Measurements from ENCODE around the gene HMBS.
"Not testable (repeated sequence)": the region's sequence is repeated elsewhere in the genome, so short reads cannot be mapped to it uniquely, and the experiment has no call there.

The HMBS gene

GRCh38 chr11:119121811-119122124, 37.1 kb downstream of the HMBS start:
- DNase-seq: no peak

GRCh38 chr11:119125821-119126220, 41.1 kb downstream of the HMBS start:
- DNase-seq: no peak

- DNase-seq: no peak
Measured at GRCh38 chr11:119126675-119127268, 42.1 kb downstream of the HMBS start.

- no peak for DNase-seq
Measured at GRCh38 chr11:119130662-119131061, 46.0 kb downstream of the HMBS start.

GRCh38 chr11:119134389-119134978, 49.8 kb downstream of the HMBS start:
- no peak for DNase-seq

GRCh38 chr11:119139276-119139675, 54.6 kb downstream of the HMBS start:
- DNase-seq: not testable (repeated sequence)

Data from activated T-cell treated with anti-CD3 and anti-CD28 coated beads, Interleukin-2, amount 50 U/mL, for 48 hours (primary cell).